Mesenteric fat pad (tissue), 1 donor: ENCODE data around the gene CD247. TPM values are rescaled to one million over a fixed set of nuclear protein-coding genes. Genes with fewer than 3 reads are reported as not detected.

ENCODE experiments used
- DNase-seq: peaks from one replicate; pipeline ENCODE4 v3.0.0-alpha.2; 2020; ENCODE audit warnings: low spot score
- total RNA-seq: library from RNA; stranded (reverse); fragmentation: NEBNext Ultra II Directional; extraction: Animal tissue kit (Norgen Biotek cat#: 25700); gene quantifications from one replicate; pipeline ENCODE4 v1.2.1, GENCODE V29; 2021
- donor health status: DM: yes; HTN: yes; CAD: no.

Gene CD247
- total RNA-seq, 1 donor from 2014 or later, result 2.1 TPM

GRCh38 chr1:167512046-167512654 lies 6.2 kb downstream of the CD247 start:
- no peak for DNase-seq

- DNase-seq, result no peak
Measured at GRCh38 chr1:167511374-167511986, 6.8 kb downstream of the CD247 start.

GRCh38 chr1:167510881-167511280 lies 7.4 kb downstream of the CD247 start:
- no peak for DNase-seq

- DNase-seq, result no peak
Measured at GRCh38 chr1:167510244-167510643, 8.1 kb downstream of the CD247 start.

- DNase-seq, result no peak
Measured at GRCh38 chr1:167509587-167509986, 8.7 kb downstream of the CD247 start.

GRCh38 chr1:167507719-167508118 lies 10.6 kb downstream of the CD247 start:
- DNase-seq, result no peak

- DNase-seq, result no peak
Measured at GRCh38 chr1:167504467-167504827, 13.9 kb downstream of the CD247 start.

- no peak for DNase-seq
Measured at GRCh38 chr1:167503626-167504466, 14.5 kb downstream of the CD247 start.

- DNase-seq, result no peak
Measured at GRCh38 chr1:167502719-167503462, 15.4 kb downstream of the CD247 start.

GRCh38 chr1:167502192-167502551 lies 16.2 kb downstream of the CD247 start:
- no peak for DNase-seq

GRCh38 chr1:167501515-167502191 lies 16.7 kb downstream of the CD247 start:
- DNase-seq, result no peak

GRCh38 chr1:167500283-167500860 lies 18.0 kb downstream of the CD247 start:
- DNase-seq, result no peak

- DNase-seq, result no peak
Measured at GRCh38 chr1:167499664-167500101, 18.6 kb downstream of the CD247 start.

- DNase-seq, result no peak
Measured at GRCh38 chr1:167499106-167499505, 19.2 kb downstream of the CD247 start.

GRCh38 chr1:167496797-167497619 lies 21.3 kb downstream of the CD247 start:
- DNase-seq, result no peak

GRCh38 chr1:167493372-167493771 lies 25.0 kb downstream of the CD247 start:
- DNase-seq, result no peak

- no peak for DNase-seq
Measured at GRCh38 chr1:167492481-167492910, 25.8 kb downstream of the CD247 start.

GRCh38 chr1:167491586-167492461 lies 26.5 kb downstream of the CD247 start:
- no peak for DNase-seq

- DNase-seq, result no peak
Measured at GRCh38 chr1:167490765-167491164, 27.6 kb downstream of the CD247 start.
